ENCODE data around the gene ENOPH1. TPM values are rescaled to one million over a fixed set of nuclear protein-coding genes. Genes with fewer than 3 reads are reported as not detected.

ENOPH1 gene
- total RNA-seq, 1 donor from 2014 or later = 108 TPM

- DNase-seq (ENCODE audit: low spot score in 2 of 2) (no peak), FAIRE-seq (no peak)
These were observed 4.9 kb upstream of the ENOPH1 start for GRCh38 chr4:82425478-82425877.

GRCh38 chr4:82428526-82428968 is 1.8 kb upstream of the ENOPH1 start:
- FAIRE-seq (no peak), DNase-seq (ENCODE audit: low spot score in 2 of 2) (no peak)

GRCh38 chr4:82428969-82429727 is 1.2 kb upstream of the ENOPH1 start:
- no peak for FAIRE-seq

GRCh38 chr4:82429728-82430192 is 630 bp upstream of the ENOPH1 start:
- DNase-seq (ENCODE audit: low spot score in 2 of 2) = peak in 1 of 2 donors; percentile 49
- no peak for FAIRE-seq

More at GRCh38 chr4:82428969-82429727, 1.2 kb upstream of the ENOPH1 start:
- DNase-seq (ENCODE audit: low spot score in 2 of 2) = peak; percentile 92 to 96

- peak in 1 of 2 donors; percentile 26 for DNase-seq (ENCODE audit: low spot score in 2 of 2)
- FAIRE-seq = no peak
These were observed 765 bp downstream of the ENOPH1 start for GRCh38 chr4:82430964-82431745.

GRCh38 chr4:82431831-82432230 is 1.4 kb downstream of the ENOPH1 start:
- DNase-seq (ENCODE audit: low spot score in 2 of 2) = no peak
- no peak for FAIRE-seq

GRCh38 chr4:82432596-82432995 is 2.2 kb downstream of the ENOPH1 start:
- no peak for DNase-seq (ENCODE audit: low spot score in 2 of 2)
- FAIRE-seq = no peak

- no peak for DNase-seq (ENCODE audit: low spot score in 2 of 2)
- FAIRE-seq = no peak
These were observed 3.4 kb downstream of the ENOPH1 start for GRCh38 chr4:82433791-82434190.

- FAIRE-seq (no peak), DNase-seq (ENCODE audit: low spot score in 2 of 2) (no peak)
These were observed 4.6 kb downstream of the ENOPH1 start for GRCh38 chr4:82434949-82435348.

GRCh38 chr4:82436130-82436529 is 5.7 kb downstream of the ENOPH1 start:
- no peak for DNase-seq (ENCODE audit: low spot score in 2 of 2)
- FAIRE-seq = no peak

GRCh38 chr4:82436780-82437179 is 6.4 kb downstream of the ENOPH1 start:
- FAIRE-seq = no peak
- no peak for DNase-seq (ENCODE audit: low spot score in 2 of 2)

- FAIRE-seq (no peak), DNase-seq (ENCODE audit: low spot score in 2 of 2) (no peak)
These were observed 7.1 kb downstream of the ENOPH1 start for GRCh38 chr4:82437285-82438005.

- FAIRE-seq (no peak), DNase-seq (ENCODE audit: low spot score in 2 of 2) (no peak)
These were observed 8.7 kb downstream of the ENOPH1 start for GRCh38 chr4:82439088-82439487.

GRCh38 chr4:82447886-82448285 is 17.5 kb downstream of the ENOPH1 start:
- DNase-seq (ENCODE audit: low spot score in 2 of 2) = no peak
- no peak for FAIRE-seq

GRCh38 chr4:82450966-82451755 is 20.8 kb downstream of the ENOPH1 start:
- no peak for FAIRE-seq
- DNase-seq (ENCODE audit: low spot score in 2 of 2) = no peak

GRCh38 chr4:82452026-82452425 is 21.6 kb downstream of the ENOPH1 start:
- no peak for FAIRE-seq

GRCh38 chr4:82457266-82457665 is 26.9 kb downstream of the ENOPH1 start:
- no peak for DNase-seq (ENCODE audit: low spot score in 2 of 2)
- FAIRE-seq = no peak

More at GRCh38 chr4:82452026-82452425, 21.6 kb downstream of the ENOPH1 start:
- DNase-seq (ENCODE audit: low spot score in 2 of 2) = no peak

- FAIRE-seq = no peak
- DNase-seq (ENCODE audit: low spot score in 2 of 2) = no peak
These were observed 28.3 kb downstream of the ENOPH1 start for GRCh38 chr4:82458729-82459128.

- FAIRE-seq (no peak), DNase-seq (ENCODE audit: low spot score in 2 of 2) (no peak)
These were observed 31.3 kb downstream of the ENOPH1 start for GRCh38 chr4:82461710-82462109.

- DNase-seq (ENCODE audit: low spot score in 2 of 2) (peak; percentile 65 to 79), FAIRE-seq (no peak)
These were observed 32.0 kb downstream of the ENOPH1 start for GRCh38 chr4:82462415-82462831.

Measured in frontal cortex (tissue), 4 donors.